Measurements from ENCODE around the gene NHERF1. TPM values are rescaled to one million over a fixed set of nuclear protein-coding genes. Genes with fewer than 3 reads are reported as not detected.

NHERF1 gene
- total RNA-seq, 6 experiments from 2014 or later: 15.7 to 18.9 (median 17.5) TPM

GRCh38 chr17:74742153-74742515 is 6.3 kb upstream of the NHERF1 start:
- no peak overlapping the region; the same call in 1 of the 2 replicates for H3K4me3 Mint-ChIP-seq
- no peaks in the 10 kb centered on the region for H3K9me3 Mint-ChIP-seq
- H3K27me3 Mint-ChIP-seq (ENCODE audit: insufficient read depth): peaks cover 39% of the 10 kb centered on the region
- no peak for DNase-seq
- H3K27ac Mint-ChIP-seq: no peak overlapping the region
- no peaks in the 10 kb centered on the region for H3K36me3 Mint-ChIP-seq (ENCODE audit: low read depth)
- no peak for TF ChIP-seq CTCF (IDR thresholded peaks at IDR 0.05)
- H3K4me1 Mint-ChIP-seq (ENCODE audit: low read depth): peaks cover 38% of the 10 kb centered on the region

GRCh38 chr17:74742978-74743545 is 5.4 kb upstream of the NHERF1 start:
- Mint-ChIP-seq H3K4me3 (no peak overlapping the region), H3K4me1 (ENCODE audit: low read depth) (peaks cover 43% of the 10 kb centered on the region), H3K9me3 (no peaks in the 10 kb centered on the region), H3K27me3 (ENCODE audit: insufficient read depth) (peaks cover 30% of the 10 kb centered on the region), H3K27ac (no peak overlapping the region), H3K36me3 (ENCODE audit: low read depth) (no peaks in the 10 kb centered on the region)
- TF ChIP-seq CTCF (IDR thresholded peaks at IDR 0.05): no peak
- DNase-seq: no peak

GRCh38 chr17:74743755-74744154 is 4.7 kb upstream of the NHERF1 start:
- DNase-seq: no peak
- no peaks in the 10 kb centered on the region for H3K36me3 Mint-ChIP-seq (ENCODE audit: low read depth)
- H3K4me1 Mint-ChIP-seq (ENCODE audit: low read depth): peaks cover 43% of the 10 kb centered on the region
- H3K9me3 Mint-ChIP-seq: no peaks in the 10 kb centered on the region
- H3K27ac Mint-ChIP-seq: no peak overlapping the region
- no peak overlapping the region for H3K4me3 Mint-ChIP-seq
- no peak for TF ChIP-seq CTCF (IDR thresholded peaks at IDR 0.05)
- H3K27me3 Mint-ChIP-seq (ENCODE audit: insufficient read depth): peaks cover 25% of the 10 kb centered on the region

- no peak overlapping the region for H3K4me3 Mint-ChIP-seq
- no peaks in the 10 kb centered on the region for H3K36me3 Mint-ChIP-seq (ENCODE audit: low read depth)
- no peak for DNase-seq
- peaks cover 43% of the 10 kb centered on the region for H3K4me1 Mint-ChIP-seq (ENCODE audit: low read depth)
- no peak overlapping the region for H3K27ac Mint-ChIP-seq
- no peak for TF ChIP-seq CTCF (IDR thresholded peaks at IDR 0.05)
- no peaks in the 10 kb centered on the region for H3K9me3 Mint-ChIP-seq
- peaks cover 19% of the 10 kb centered on the region for H3K27me3 Mint-ChIP-seq (ENCODE audit: insufficient read depth)
Measured at GRCh38 chr17:74744349-74744713, 4.1 kb upstream of the NHERF1 start.

- Mint-ChIP-seq H3K4me1 (ENCODE audit: low read depth) (peaks cover 49% of the 10 kb centered on the region), H3K27me3 (ENCODE audit: insufficient read depth) (peaks cover 14% of the 10 kb centered on the region), H3K36me3 (ENCODE audit: low read depth) (no peaks in the 10 kb centered on the region), H3K9me3 (no peaks in the 10 kb centered on the region), H3K27ac (peak overlapping the region; percentile 33; the same call in 1 of the 2 replicates), H3K4me3 (peak overlapping the region; percentile 32; the same call in 1 of the 2 replicates)
- peak; percentile 57 for DNase-seq
- peak; percentile 100 for TF ChIP-seq CTCF (IDR thresholded peaks at IDR 0.05)
Measured at GRCh38 chr17:74744714-74745547, 3.5 kb upstream of the NHERF1 start.

Measured in HFFc6 (cell line).